Mucosa of descending colon (tissue), 3 donors: ENCODE results near the gene ARPC1B. TPM values are rescaled to one million over a fixed set of nuclear protein-coding genes. Genes with fewer than 3 reads are reported as not detected.

Experiments used
- ATAC-seq: fragments of 200-7000 bp; cut with Tn5 transposase; one replicate; pipeline ENCODE4 v1.9.1; 2020; ENCODE audit warnings: mild to moderate bottlenecking, moderate library complexity
- DNase-seq, 3 donors: peaks; one replicate each; pipeline ENCODE4 v3.0.0-alpha.2; 2020
- H3K36me3 ChIP-seq: fragments of 200-600 bp; one replicate; pipeline ENCODE4 v1.8.0; 2021; ENCODE audit warnings: low read depth, mild to moderate bottlenecking
- H3K4me1 ChIP-seq: fragments of 200-600 bp; one replicate; pipeline ENCODE4 v1.8.0; 2021; ENCODE audit warnings: low read depth, mild to moderate bottlenecking
- H3K4me3 ChIP-seq: fragments of 200-600 bp; one replicate; pipeline ENCODE4 v1.8.0; 2021; ENCODE audit warnings: mild to moderate bottlenecking
- H3K9me3 ChIP-seq: fragments of 200-600 bp; one replicate; pipeline ENCODE4 v1.8.0; 2021; ENCODE audit warnings: mild to moderate bottlenecking
- intact Hi-C, 2 donors: fragments of 100-400 bp; cut with DNase I in 1 of 2; cut with micrococcal nuclease in 1 of 2; formaldehyde crosslinking; loops; one replicate each; pipeline versions ENCODE4 v1.11.0 to v1.11.1; 2022; cut with DNase I, micrococcal nuclease
- total RNA-seq, 3 donors: library from RNA; stranded (reverse); fragmentation: NEBNext Ultra II Directional in 2 of 3; extraction: Animal tissue kit (Norgen Biotek cat#: 25700) in 2 of 3; gene quantifications; one replicate each; pipeline versions ENCODE4 v1.2.1 to v1.2.4, GENCODE V29; 2021 to 2023
- TF ChIP-seq, protein P1 (sequence below): fragments of 200-600 bp; IDR thresholded peaks from one replicate; pipeline ENCODE4 v1.8.0; 2022; ENCODE audit warnings: antibody characterized with exemption, mild to moderate bottlenecking
- donor health status: DM: no; HTN: no; CAD: no; lungs with moderate emphysema.
- donor health status: DM: no; HTN: no; CAD: no.
- donor health status: DM: no; HTN: yes; CAD: no.

The ARPC1B gene
- total RNA-seq, 3 donors from 2014 or later, result 107 to 153 (median 119) TPM

DNA sequence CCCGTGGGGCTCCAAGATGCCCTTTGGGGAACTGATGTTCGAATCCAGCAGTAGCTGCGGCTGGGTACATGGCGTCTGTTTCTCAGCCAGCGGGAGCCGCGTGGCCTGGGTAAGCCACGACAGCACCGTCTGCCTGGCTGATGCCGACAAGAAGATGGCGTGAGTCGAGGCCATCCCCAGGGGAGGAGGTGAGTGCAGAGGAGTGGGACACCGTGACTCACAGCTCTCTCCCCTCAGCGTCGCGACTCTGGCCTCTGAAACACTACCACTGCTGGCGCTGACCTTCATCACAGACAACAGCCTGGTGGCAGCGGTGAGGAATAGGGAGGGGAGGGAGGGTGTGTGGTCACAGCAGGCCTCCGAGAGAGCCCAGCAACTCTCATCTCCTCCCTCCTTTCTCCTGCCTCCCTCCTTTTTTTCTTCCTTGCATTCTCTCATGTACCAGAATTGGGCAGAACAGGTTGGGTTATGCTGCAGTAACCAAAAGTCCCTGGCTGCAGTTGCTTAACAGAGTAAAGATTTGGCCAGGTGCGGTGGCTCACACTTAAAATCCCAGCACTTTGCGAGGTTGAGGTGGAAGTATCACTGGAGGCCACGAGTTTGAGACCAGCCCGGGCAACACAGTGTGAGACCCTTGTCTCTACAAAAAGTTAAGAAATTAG is 16.5 kb downstream of the ARPC1B start:
- DNase-seq (no peak), ATAC-seq (no peak)
- peaks cover 21% of the 10 kb centered on the region for H3K4me1 ChIP-seq
- TF ChIP-seq, protein P1, sequence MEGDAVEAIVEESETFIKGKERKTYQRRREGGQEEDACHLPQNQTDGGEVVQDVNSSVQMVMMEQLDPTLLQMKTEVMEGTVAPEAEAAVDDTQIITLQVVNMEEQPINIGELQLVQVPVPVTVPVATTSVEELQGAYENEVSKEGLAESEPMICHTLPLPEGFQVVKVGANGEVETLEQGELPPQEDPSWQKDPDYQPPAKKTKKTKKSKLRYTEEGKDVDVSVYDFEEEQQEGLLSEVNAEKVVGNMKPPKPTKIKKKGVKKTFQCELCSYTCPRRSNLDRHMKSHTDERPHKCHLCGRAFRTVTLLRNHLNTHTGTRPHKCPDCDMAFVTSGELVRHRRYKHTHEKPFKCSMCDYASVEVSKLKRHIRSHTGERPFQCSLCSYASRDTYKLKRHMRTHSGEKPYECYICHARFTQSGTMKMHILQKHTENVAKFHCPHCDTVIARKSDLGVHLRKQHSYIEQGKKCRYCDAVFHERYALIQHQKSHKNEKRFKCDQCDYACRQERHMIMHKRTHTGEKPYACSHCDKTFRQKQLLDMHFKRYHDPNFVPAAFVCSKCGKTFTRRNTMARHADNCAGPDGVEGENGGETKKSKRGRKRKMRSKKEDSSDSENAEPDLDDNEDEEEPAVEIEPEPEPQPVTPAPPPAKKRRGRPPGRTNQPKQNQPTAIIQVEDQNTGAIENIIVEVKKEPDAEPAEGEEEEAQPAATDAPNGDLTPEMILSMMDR, result no peak
- H3K36me3 ChIP-seq, result no peaks in the 10 kb centered on the region
- no peak overlapping the region for H3K4me3 ChIP-seq
- H3K9me3 ChIP-seq, result no peaks in the 10 kb centered on the region
- intact Hi-C loops, result no loop called here

DNA sequence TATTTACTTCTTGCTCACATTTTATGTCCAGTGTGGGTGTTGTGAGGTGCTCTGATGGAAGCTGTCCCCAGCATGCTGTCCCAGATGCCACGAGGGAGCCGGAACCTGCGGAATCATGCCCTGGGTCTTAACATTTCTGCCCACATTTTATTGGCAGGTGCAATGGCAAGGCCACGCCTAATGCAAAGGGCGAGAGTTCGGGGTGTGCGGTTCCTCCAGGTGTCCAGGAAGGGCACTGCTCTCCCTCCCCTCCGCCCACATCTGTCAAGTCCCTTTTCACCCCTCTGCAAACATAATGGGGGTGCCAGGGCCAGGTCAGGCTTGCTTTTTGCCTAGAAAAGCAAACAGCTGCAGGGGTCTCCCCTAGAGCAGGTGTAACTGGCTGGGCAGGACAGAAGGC is 17.5 kb downstream of the ARPC1B start:
- H3K4me1 ChIP-seq, result peaks cover 21% of the 10 kb centered on the region
- H3K9me3 ChIP-seq, result no peaks in the 10 kb centered on the region
- intact Hi-C loops, result no loop called here
- no peak overlapping the region for H3K4me3 ChIP-seq
- TF ChIP-seq, protein P1, result no peak
- H3K36me3 ChIP-seq, result no peaks in the 10 kb centered on the region
- DNase-seq (peak in 2 of 3 donors; percentile 51 to 69), ATAC-seq (peak; percentile 50)

DNA sequence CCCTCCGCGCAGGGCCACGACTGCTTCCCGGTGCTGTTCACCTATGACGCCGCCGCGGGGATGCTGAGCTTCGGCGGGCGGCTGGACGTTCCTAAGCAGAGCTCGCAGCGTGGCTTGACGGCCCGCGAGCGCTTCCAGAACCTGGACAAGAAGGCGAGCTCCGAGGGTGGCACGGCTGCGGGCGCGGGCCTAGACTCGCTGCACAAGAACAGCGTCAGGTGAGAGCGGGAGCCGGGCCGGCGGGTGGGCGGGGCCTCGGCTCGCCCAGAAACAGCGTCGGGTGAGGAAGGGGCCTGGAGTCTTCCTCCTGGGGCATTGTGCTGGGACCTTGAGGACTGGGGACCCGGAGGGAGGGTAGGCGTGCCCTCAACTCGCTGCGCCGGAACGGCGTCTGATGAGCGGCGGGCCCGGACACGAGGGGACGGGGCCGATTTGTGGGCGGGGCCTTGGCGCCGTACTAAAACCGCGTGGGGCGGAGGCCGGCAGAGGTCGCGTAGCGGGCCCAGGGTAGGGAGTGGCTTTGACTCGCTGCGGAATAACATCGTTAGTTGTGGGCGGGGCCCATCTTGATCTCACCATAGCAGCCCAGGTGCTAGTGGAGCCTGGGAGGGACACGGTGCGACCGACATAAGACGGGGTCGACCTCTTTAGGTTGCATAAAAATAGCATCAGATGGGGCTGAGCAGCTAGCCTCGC is 18.3 kb downstream of the ARPC1B start:
- peak; percentile 92 for ATAC-seq
- H3K36me3 ChIP-seq, result no peaks in the 10 kb centered on the region
- H3K9me3 ChIP-seq, result no peaks in the 10 kb centered on the region
- H3K4me1 ChIP-seq, result peaks cover 21% of the 10 kb centered on the region
- intact Hi-C loops, result no loop called here
- TF ChIP-seq, protein P1, result no peak
- DNase-seq, result peak; percentile 92 to 93 (median 93)
- H3K4me3 ChIP-seq, result peak overlapping the region; percentile 17

DNA sequence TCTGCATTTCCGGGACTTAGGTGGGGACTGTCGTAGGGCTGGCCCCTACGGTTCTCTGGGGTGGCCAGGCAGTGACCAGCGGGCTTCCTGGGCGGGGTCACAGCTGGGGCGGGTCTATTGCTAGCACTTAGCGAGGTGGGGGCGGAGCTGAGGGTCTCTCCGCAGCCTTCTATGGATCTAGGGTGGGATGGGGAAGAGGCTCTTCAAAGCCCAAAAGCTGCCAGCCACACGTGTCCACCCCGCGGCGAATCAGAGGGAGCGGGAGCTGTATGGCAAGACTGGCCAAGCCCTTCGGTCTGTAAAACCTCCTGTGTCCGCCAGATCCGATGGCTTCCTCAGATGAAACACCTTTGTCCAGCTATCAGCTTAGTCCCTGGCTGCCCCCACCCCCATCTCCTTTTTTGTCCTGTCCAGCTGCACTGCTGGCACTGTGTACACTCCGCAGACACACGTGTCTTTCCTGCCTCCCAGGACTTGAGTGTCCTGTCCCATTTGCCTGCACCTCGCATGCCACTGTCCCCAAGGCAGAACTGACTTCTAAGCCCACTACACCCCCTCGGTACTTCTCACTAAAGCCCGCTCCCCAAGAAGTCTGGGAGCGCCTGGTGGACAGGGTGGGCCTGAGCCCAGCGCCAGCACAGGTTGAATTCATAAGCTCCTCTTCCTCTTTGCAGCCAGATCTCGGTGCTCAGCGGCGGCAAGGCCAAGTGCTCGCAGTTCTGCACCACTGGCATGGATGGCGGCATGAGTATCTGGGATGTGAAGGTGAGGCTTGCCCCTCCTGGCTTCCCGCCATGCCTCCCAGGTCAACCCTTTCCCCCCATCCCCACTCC is 19.0 kb downstream of the ARPC1B start:
- ATAC-seq (peak; percentile 50), DNase-seq (peak in 1 of 3 donors; percentile 76)
- no peaks in the 10 kb centered on the region for H3K9me3 ChIP-seq
- H3K36me3 ChIP-seq, result no peaks in the 10 kb centered on the region
- no peak overlapping the region for H3K4me3 ChIP-seq
- intact Hi-C loops, result no loop called here
- H3K4me1 ChIP-seq, result peaks cover 21% of the 10 kb centered on the region
- TF ChIP-seq, protein P1, result no peak

DNA sequence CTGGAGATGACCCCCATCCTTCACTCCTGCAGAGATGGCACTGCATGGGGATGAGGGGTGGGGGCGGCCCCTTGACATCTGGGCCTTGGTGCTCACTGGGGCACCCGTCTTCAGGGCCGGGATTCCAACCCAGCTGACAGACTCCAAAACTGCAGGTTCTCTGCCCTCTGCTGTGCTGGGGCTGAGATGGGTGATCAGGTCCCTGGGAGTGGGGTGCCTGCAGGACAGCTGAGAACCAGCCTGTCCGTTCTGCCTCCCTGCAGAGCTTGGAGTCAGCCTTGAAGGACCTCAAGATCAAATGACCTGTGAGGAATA is 19.6 kb downstream of the ARPC1B start:
- Histone ChIP-seq H3K4me3 (no peak overlapping the region), H3K9me3 (no peaks in the 10 kb centered on the region), H3K4me1 (peaks cover 21% of the 10 kb centered on the region), H3K36me3 (no peaks in the 10 kb centered on the region)
- TF ChIP-seq, protein P1, result no peak
- intact Hi-C loops, result no loop called here
- ATAC-seq (no peak), DNase-seq (no peak)
